Measurements from ENCODE around the gene HADHB.
"Not testable (repeated sequence)": the region's sequence is repeated elsewhere in the genome, so short reads cannot be mapped to it uniquely, and the experiment has no call there.

The HADHB gene

GRCh38 chr2:26251893-26252292 lies 7.2 kb downstream of the HADHB start:
- no peaks in the 10 kb centered on the region for H3K27me3 ChIP-seq (ENCODE audit: insufficient read depth, poor library complexity, severe bottlenecking)
- TF ChIP-seq CTCF (IDR thresholded peaks at IDR 0.05; ENCODE audit: poor library complexity, severe bottlenecking): no peak
- ATAC-seq (ENCODE audit: low read depth) (no peak), DNase-seq (ENCODE audit: low spot score) (no peak)
- peaks cover 29% of the 10 kb centered on the region for H3K36me3 ChIP-seq (ENCODE audit: low read depth)
- no peak overlapping the region for H3K27ac ChIP-seq (ENCODE audit: poor library complexity, severe bottlenecking)
- H3K4me1 ChIP-seq (ENCODE audit: insufficient read depth, poor library complexity, severe bottlenecking): peaks cover 11% of the 10 kb centered on the region
- H3K4me3 ChIP-seq (ENCODE audit: severe bottlenecking): no peak overlapping the region
- H3K9me3 ChIP-seq (ENCODE audit: severe bottlenecking): no peaks in the 10 kb centered on the region

GRCh38 chr2:26255759-26256384 lies 11.1 kb downstream of the HADHB start:
- DNase-seq (ENCODE audit: low spot score) (no peak), ATAC-seq (ENCODE audit: low read depth) (no peak)
- Histone ChIP-seq H3K27ac (ENCODE audit: poor library complexity, severe bottlenecking) (no peak overlapping the region), H3K36me3 (ENCODE audit: low read depth) (peaks cover 43% of the 10 kb centered on the region), H3K4me3 (ENCODE audit: severe bottlenecking) (no peak overlapping the region), H3K4me1 (ENCODE audit: insufficient read depth, poor library complexity, severe bottlenecking) (no peaks in the 10 kb centered on the region), H3K9me3 (ENCODE audit: severe bottlenecking) (no peaks in the 10 kb centered on the region), H3K27me3 (ENCODE audit: insufficient read depth, poor library complexity, severe bottlenecking) (no peaks in the 10 kb centered on the region)
- no peak for TF ChIP-seq CTCF (IDR thresholded peaks at IDR 0.05; ENCODE audit: poor library complexity, severe bottlenecking)

GRCh38 chr2:26258836-26259235 lies 14.1 kb downstream of the HADHB start:
- not testable (repeated sequence) for H3K27me3 ChIP-seq (ENCODE audit: insufficient read depth, poor library complexity, severe bottlenecking); H3K27ac ChIP-seq (ENCODE audit: poor library complexity, severe bottlenecking); H3K4me3 ChIP-seq (ENCODE audit: severe bottlenecking); H3K9me3 ChIP-seq (ENCODE audit: severe bottlenecking); ATAC-seq (ENCODE audit: low read depth); DNase-seq (ENCODE audit: low spot score); H3K4me1 ChIP-seq (ENCODE audit: insufficient read depth, poor library complexity, severe bottlenecking)
- H3K36me3 ChIP-seq (ENCODE audit: low read depth): peaks cover 55% of the 10 kb centered on the region

- H3K27ac ChIP-seq (ENCODE audit: poor library complexity, severe bottlenecking): peak overlapping the region; percentile 75
- peaks cover 30% of the 10 kb centered on the region for H3K4me1 ChIP-seq (ENCODE audit: insufficient read depth, poor library complexity, severe bottlenecking)
- no peaks in the 10 kb centered on the region for H3K27me3 ChIP-seq (ENCODE audit: insufficient read depth, poor library complexity, severe bottlenecking)
- no peak for TF ChIP-seq CTCF (IDR thresholded peaks at IDR 0.05; ENCODE audit: poor library complexity, severe bottlenecking)
- no peak for DNase-seq (ENCODE audit: low spot score)
- no peaks in the 10 kb centered on the region for H3K9me3 ChIP-seq (ENCODE audit: severe bottlenecking)
- H3K36me3 ChIP-seq (ENCODE audit: low read depth): peaks cover 17% of the 10 kb centered on the region
- no peak overlapping the region for H3K4me3 ChIP-seq (ENCODE audit: severe bottlenecking)
- no peak for ATAC-seq (ENCODE audit: low read depth)
Measured at GRCh38 chr2:26268213-26268612, 23.5 kb downstream of the HADHB start.

GRCh38 chr2:26268670-26269385 lies 24.1 kb downstream of the HADHB start:
- not testable (repeated sequence) for DNase-seq (ENCODE audit: low spot score); H3K4me3 ChIP-seq (ENCODE audit: severe bottlenecking); ATAC-seq (ENCODE audit: low read depth); H3K9me3 ChIP-seq (ENCODE audit: severe bottlenecking); H3K27me3 ChIP-seq (ENCODE audit: insufficient read depth, poor library complexity, severe bottlenecking)
- Histone ChIP-seq H3K27ac (ENCODE audit: poor library complexity, severe bottlenecking) (peak overlapping the region; percentile 75), H3K4me1 (ENCODE audit: insufficient read depth, poor library complexity, severe bottlenecking) (peaks cover 37% of the 10 kb centered on the region), H3K36me3 (ENCODE audit: low read depth) (peaks cover 18% of the 10 kb centered on the region)
